GM23338 (cell line): Measurements from ENCODE around the gene TUBA1B.

ENCODE experiments used
- CREB1 ChIP-seq: fragments of 250-450 bp; sonication (Bioruptor Pico); IDR thresholded peaks from 2 replicates; pipeline ENCODE4 v1.5.0; 2020; ENCODE audit warnings: low read depth, mild to moderate bottlenecking, moderate library complexity
- CTCF ChIP-seq, 2 experiments: fragments of 200-600 bp in 1 of 2; sonication (generic) in 1 of 2; conservative IDR thresholded peaks; 2 replicates each; pipeline versions ENCODE4 v1.5.1 to v1.6.1; 2016 to 2017; ENCODE audit warnings: antibody characterized with exemption in 2 of 2, low read depth in 2 of 2, mild to moderate bottlenecking in 2 of 2, moderate library complexity in 1 of 2
- ETS1 ChIP-seq: IDR thresholded peaks from 2 replicates; pipeline ENCODE4 v1.6.1; 2016; ENCODE audit warnings: antibody characterized with exemption
- EZH2 ChIP-seq: fragments of 200-600 bp; sonication (generic); IDR thresholded peaks from one replicate; pipeline ENCODE4 v1.8.0; 2017; ENCODE audit warnings: antibody characterized with exemption, mild to moderate bottlenecking, low read depth; ENCODE audit not compliant: unreplicated experiment
- EZH2phosphoT487 ChIP-seq: fragments of 200-600 bp; sonication (generic); IDR thresholded peaks from one replicate; pipeline ENCODE4 v1.8.1; 2018; ENCODE audit warnings: antibody characterized with exemption; ENCODE audit not compliant: unreplicated experiment
- JUNB ChIP-seq: IDR thresholded peaks from one replicate; pipeline ENCODE4 v1.6.1; 2016; ENCODE audit warnings: antibody characterized with exemption; ENCODE audit not compliant: unreplicated experiment
- NANOG ChIP-seq: IDR thresholded peaks from 2 replicates; pipeline ENCODE4 v1.6.1; 2016; ENCODE audit warnings: antibody characterized with exemption, borderline replicate concordance
- POLR2AphosphoS5 ChIP-seq: IDR thresholded peaks from 2 replicates; pipeline ENCODE4 v1.6.1; 2016; ENCODE audit warnings: antibody characterized with exemption, low read depth
- REST ChIP-seq: IDR thresholded peaks from one replicate; pipeline ENCODE4 v1.6.1; 2018; ENCODE audit warnings: antibody characterized with exemption; ENCODE audit not compliant: unreplicated experiment
- ZNF114 ChIP-seq: fragments of 250-450 bp; sonication (Bioruptor Pico); IDR thresholded peaks from 2 replicates; pipeline ENCODE4 v1.5.0; 2020; ENCODE audit warnings: mild to moderate bottlenecking, moderate library complexity
- ZNF331 ChIP-seq: fragments of 250-450 bp; sonication (Bioruptor Pico); IDR thresholded peaks from 2 replicates; pipeline ENCODE4 v1.5.0; 2020; ENCODE audit warnings: low read depth, mild to moderate bottlenecking, moderate library complexity

- TF ChIP-seq EZH2 (no peak), CTCF (conservative IDR thresholded peaks at IDR 0.05; ENCODE audit: low read depth in 2 of 2) (no peak), REST (no peak), EZH2phosphoT487 (no peak), ETS1 (no peak), POLR2AphosphoS5 (no peak), JUNB (no peak), ZNF114 (CRISPR knock-in tag) (no peak), NANOG (no peak), ZNF331 (CRISPR knock-in tag) (no peak), CREB1 (CRISPR knock-in tag) (no peak)
Measured at GRCh38 chr12:49160399-49160798, 29.2 kb upstream of the TUBA1B start.
